HepG2 (cell line): ENCODE results near the gene KMT2B. TPM values are rescaled to one million over a fixed set of nuclear protein-coding genes. Genes with fewer than 3 reads are reported as not detected.
A peak's percentile ranks its signal among the peaks of the same experiment; 100 is the strongest.

ENCODE experiments used
- FOXO1 ChIP-seq: sonication (generic); formaldehyde crosslinking; IDR thresholded peaks from 2 replicates; pipeline ENCODE4 v1.4.0; 2020; ENCODE audit warnings: missing genetic modification reagents
- HNF4G ChIP-seq, 2 experiments: sonication (generic) in 1 of 2; formaldehyde crosslinking in 1 of 2; IDR thresholded peaks; 2 replicates each; pipeline versions ENCODE4 v1.4.0 to v1.6.1; 2011 to 2020; ENCODE audit warnings: borderline replicate concordance in 2 of 2, low read depth in 2 of 2, mild to moderate bottlenecking in 2 of 2, low read length in 1 of 2, missing genetic modification reagents in 1 of 2, moderate library complexity in 1 of 2
- MED1 ChIP-seq: sonication (generic); formaldehyde crosslinking; IDR thresholded peaks from 2 replicates; pipeline ENCODE4 v1.4.0; 2020; ENCODE audit warnings: missing genetic modification reagents
- MIER2 ChIP-seq: IDR thresholded peaks from 2 replicates; pipeline ENCODE4 v1.6.1; 2016; ENCODE audit warnings: missing biosample characterization, missing genetic modification reagents
- NFE2L2 ChIP-seq: fragments of 150-350 bp; IDR thresholded peaks from 2 replicates; pipeline ENCODE4 v1.6.1; 2014; ENCODE audit warnings: low read length
- REPIN1 ChIP-seq: sonication (generic); formaldehyde crosslinking; IDR thresholded peaks from 2 replicates; pipeline ENCODE4 v1.8.0; 2022; ENCODE audit warnings: missing genetic modification reagents, low read depth, mild to moderate bottlenecking, borderline replicate concordance
- SALL1 ChIP-seq: sonication (generic); formaldehyde crosslinking; IDR thresholded peaks from 2 replicates; pipeline ENCODE4 v1.8.0; 2022; ENCODE audit warnings: mild to moderate bottlenecking, missing genetic modification reagents
- SMYD3 ChIP-seq: sonication (generic); formaldehyde crosslinking; IDR thresholded peaks from 2 replicates; pipeline ENCODE4 v1.8.1; 2023; ENCODE audit warnings: mild to moderate bottlenecking, missing genetic modification reagents
- SOX6 ChIP-seq, 2 experiments: fragments of 450-650 bp in 1 of 2; sonication (generic) in 1 of 2; formaldehyde crosslinking in 1 of 2; IDR thresholded peaks; 2 replicates each; pipeline versions ENCODE4 v1.4.0 to v1.6.1; 2017 to 2020; ENCODE audit warnings: antibody characterized with exemption in 1 of 2, mild to moderate bottlenecking in 1 of 2, missing genetic modification reagents in 1 of 2
- TEAD3 ChIP-seq: optimal IDR thresholded peaks from 2 replicates; pipeline ENCODE3; 2016; ENCODE audit warnings: borderline replicate concordance
- ZNF713 ChIP-seq: sonication (generic); formaldehyde crosslinking; IDR thresholded peaks from 2 replicates; pipeline ENCODE4 v1.4.0; 2020; ENCODE audit warnings: mild to moderate bottlenecking, missing genetic modification reagents
- ZNF792 ChIP-seq: IDR thresholded peaks from 2 replicates; pipeline ENCODE4 v1.6.1; 2016
- ZNF878 ChIP-seq: sonication (generic); formaldehyde crosslinking; IDR thresholded peaks from 2 replicates; pipeline ENCODE4 v1.8.1; 2023; ENCODE audit warnings: mild to moderate bottlenecking, missing genetic modification reagents, moderate library complexity
- ZSCAN12 ChIP-seq: sonication (generic); formaldehyde crosslinking; IDR thresholded peaks from 2 replicates; pipeline ENCODE4 v1.9.0; 2021; ENCODE audit warnings: mild to moderate bottlenecking, missing genetic modification reagents
- polyA plus RNA-seq, 8 experiments: library from polyadenylated mRNA; depleted of rRNA in 3 of 8; stranded (reverse) in 7 of 8; unstranded in 1 of 8; fragments of >200 nt; fragmentation: Illumina TruSeq in 4 of 8; extraction: Trizol in 4 of 8; gene quantifications; 2 replicates each; pipeline versions ENCODE4 v1.2.1 to v1.2.3, GENCODE V29; 2011 to 2016; ENCODE audit warnings: low read depth in 4 of 8, missing spikeins in 1 of 8, mixed read lengths in 1 of 8; ENCODE audit not compliant: insufficient read depth in 1 of 8
- total RNA-seq, 5 experiments: library from RNA; depleted of rRNA; stranded (reverse); fragments of >200 nt; fragmentation: Illumina TruSeq; extraction: Trizol; gene quantifications; 2 replicates each; pipeline ENCODE4 v1.2.3, GENCODE V29; 2016; ENCODE audit warnings: low read depth in 1 of 5
- TF ChIP-seq, protein P1 (sequence below): sonication (generic); formaldehyde crosslinking; IDR thresholded peaks from 2 replicates; pipeline ENCODE4 v1.4.0; 2020; ENCODE audit warnings: missing genetic modification reagents, borderline replicate concordance
- TF ChIP-seq, protein P2 (sequence below): IDR thresholded peaks from 2 replicates; pipeline ENCODE4 v1.6.1; 2012; ENCODE audit warnings: inconsistent platforms
- TF ChIP-seq, protein P3 (sequence below): IDR thresholded peaks from 2 replicates; pipeline ENCODE4 v1.6.1; 2012; ENCODE audit warnings: low read depth, low read length, improper control_type of control experiment
- TF ChIP-seq, protein P4 (sequence below): sonication (generic); formaldehyde crosslinking; IDR thresholded peaks from 2 replicates; pipeline ENCODE4 v1.5.1; 2020; ENCODE audit warnings: mild to moderate bottlenecking, missing genetic modification reagents, borderline replicate concordance

Gene KMT2B
- total and polyA plus RNA-seq, 2 of the 13 experiments (the other 11 are each of a cell fraction or from before 2014, with no cell fraction given), result 6.2 to 16.9 TPM

- TF ChIP-seq, protein P1, sequence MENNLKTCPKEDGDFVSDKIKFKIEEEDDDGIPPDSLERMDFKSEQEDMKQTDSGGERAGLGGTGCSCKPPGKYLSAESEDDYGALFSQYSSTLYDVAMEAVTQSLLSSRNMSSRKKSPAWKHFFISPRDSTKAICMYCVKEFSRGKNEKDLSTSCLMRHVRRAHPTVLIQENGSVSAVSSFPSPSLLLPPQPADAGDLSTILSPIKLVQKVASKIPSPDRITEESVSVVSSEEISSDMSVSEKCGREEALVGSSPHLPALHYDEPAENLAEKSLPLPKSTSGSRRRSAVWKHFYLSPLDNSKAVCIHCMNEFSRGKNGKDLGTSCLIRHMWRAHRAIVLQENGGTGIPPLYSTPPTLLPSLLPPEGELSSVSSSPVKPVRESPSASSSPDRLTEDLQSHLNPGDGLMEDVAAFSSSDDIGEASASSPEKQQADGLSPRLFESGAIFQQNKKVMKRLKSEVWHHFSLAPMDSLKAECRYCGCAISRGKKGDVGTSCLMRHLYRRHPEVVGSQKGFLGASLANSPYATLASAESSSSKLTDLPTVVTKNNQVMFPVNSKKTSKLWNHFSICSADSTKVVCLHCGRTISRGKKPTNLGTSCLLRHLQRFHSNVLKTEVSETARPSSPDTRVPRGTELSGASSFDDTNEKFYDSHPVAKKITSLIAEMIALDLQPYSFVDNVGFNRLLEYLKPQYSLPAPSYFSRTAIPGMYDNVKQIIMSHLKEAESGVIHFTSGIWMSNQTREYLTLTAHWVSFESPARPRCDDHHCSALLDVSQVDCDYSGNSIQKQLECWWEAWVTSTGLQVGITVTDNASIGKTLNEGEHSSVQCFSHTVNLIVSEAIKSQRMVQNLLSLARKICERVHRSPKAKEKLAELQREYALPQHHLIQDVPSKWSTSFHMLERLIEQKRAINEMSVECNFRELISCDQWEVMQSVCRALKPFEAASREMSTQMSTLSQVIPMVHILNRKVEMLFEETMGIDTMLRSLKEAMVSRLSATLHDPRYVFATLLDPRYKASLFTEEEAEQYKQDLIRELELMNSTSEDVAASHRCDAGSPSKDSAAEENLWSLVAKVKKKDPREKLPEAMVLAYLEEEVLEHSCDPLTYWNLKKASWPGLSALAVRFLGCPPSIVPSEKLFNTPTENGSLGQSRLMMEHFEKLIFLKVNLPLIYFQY, result no peak
- TF ChIP-seq SMYD3 (CRISPR knock-in tag) (no peak), NFE2L2 (no peak), MED1 (0 out of 2 replicates have a peak, but pooled peaks have one; percentile 29), SALL1 (CRISPR knock-in tag) (peak; percentile 52; the same call in 1 of the 2 replicates), HNF4G (IDR thresholded peaks at IDR 0.05; ENCODE audit: borderline replicate concordance, low read depth, low read length) (peak; percentile 29; the same call in 1 of the 2 replicates), HNF4G (CRISPR knock-in tag; IDR thresholded peaks at IDR 0.05; ENCODE audit: borderline replicate concordance, low read depth) (no peak), MIER2 (CRISPR knock-in tag) (no peak), SOX6 (IDR thresholded peaks at IDR 0.05) (no peak), SOX6 (CRISPR knock-in tag; IDR thresholded peaks at IDR 0.05) (peak; percentile 46), REPIN1 (CRISPR knock-in tag) (no peak), ZNF713 (CRISPR knock-in tag) (no peak), ZNF878 (CRISPR knock-in tag) (no peak), FOXO1 (CRISPR knock-in tag) (0 out of 2 replicates have a peak, but pooled peaks have one; percentile 18), TEAD3 (CRISPR knock-in tag) (peak; percentile 7), ZSCAN12 (no peak), ZNF792 (CRISPR knock-in tag) (no peak)
- TF ChIP-seq, protein P2, sequence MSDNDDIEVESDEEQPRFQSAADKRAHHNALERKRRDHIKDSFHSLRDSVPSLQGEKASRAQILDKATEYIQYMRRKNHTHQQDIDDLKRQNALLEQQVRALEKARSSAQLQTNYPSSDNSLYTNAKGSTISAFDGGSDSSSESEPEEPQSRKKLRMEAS, result peak; percentile 67; the same call in 1 of the 2 replicates
- TF ChIP-seq, protein P3, sequence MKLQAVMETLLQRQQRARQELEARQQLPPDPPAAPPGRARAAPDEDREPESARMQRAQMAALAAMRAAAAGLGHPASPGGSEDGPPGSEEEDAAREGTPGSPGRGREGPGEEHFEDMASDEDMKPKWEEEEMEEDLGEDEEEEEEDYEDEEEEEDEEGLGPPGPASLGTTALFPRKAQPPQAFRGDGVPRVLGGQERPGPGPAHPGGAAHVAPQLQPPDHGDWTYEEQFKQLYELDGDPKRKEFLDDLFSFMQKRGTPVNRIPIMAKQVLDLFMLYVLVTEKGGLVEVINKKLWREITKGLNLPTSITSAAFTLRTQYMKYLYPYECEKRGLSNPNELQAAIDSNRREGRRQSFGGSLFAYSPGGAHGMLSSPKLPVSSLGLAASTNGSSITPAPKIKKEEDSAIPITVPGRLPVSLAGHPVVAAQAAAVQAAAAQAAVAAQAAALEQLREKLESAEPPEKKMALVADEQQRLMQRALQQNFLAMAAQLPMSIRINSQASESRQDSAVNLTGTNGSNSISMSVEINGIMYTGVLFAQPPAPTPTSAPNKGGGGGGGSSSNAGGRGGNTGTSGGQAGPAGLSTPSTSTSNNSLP, result no peak
- TF ChIP-seq, protein P4, sequence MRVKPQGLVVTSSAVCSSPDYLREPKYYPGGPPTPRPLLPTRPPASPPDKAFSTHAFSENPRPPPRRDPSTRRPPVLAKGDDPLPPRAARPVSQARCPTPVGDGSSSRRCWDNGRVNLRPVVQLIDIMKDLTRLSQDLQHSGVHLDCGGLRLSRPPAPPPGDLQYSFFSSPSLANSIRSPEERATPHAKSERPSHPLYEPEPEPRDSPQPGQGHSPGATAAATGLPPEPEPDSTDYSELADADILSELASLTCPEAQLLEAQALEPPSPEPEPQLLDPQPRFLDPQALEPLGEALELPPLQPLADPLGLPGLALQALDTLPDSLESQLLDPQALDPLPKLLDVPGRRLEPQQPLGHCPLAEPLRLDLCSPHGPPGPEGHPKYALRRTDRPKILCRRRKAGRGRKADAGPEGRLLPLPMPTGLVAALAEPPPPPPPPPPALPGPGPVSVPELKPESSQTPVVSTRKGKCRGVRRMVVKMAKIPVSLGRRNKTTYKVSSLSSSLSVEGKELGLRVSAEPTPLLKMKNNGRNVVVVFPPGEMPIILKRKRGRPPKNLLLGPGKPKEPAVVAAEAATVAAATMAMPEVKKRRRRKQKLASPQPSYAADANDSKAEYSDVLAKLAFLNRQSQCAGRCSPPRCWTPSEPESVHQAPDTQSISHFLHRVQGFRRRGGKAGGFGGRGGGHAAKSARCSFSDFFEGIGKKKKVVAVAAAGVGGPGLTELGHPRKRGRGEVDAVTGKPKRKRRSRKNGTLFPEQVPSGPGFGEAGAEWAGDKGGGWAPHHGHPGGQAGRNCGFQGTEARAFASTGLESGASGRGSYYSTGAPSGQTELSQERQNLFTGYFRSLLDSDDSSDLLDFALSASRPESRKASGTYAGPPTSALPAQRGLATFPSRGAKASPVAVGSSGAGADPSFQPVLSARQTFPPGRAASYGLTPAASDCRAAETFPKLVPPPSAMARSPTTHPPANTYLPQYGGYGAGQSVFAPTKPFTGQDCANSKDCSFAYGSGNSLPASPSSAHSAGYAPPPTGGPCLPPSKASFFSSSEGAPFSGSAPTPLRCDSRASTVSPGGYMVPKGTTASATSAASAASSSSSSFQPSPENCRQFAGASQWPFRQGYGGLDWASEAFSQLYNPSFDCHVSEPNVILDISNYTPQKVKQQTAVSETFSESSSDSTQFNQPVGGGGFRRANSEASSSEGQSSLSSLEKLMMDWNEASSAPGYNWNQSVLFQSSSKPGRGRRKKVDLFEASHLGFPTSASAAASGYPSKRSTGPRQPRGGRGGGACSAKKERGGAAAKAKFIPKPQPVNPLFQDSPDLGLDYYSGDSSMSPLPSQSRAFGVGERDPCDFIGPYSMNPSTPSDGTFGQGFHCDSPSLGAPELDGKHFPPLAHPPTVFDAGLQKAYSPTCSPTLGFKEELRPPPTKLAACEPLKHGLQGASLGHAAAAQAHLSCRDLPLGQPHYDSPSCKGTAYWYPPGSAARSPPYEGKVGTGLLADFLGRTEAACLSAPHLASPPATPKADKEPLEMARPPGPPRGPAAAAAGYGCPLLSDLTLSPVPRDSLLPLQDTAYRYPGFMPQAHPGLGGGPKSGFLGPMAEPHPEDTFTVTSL (CRISPR knock-in tag), result no peak
Observed at GRCh38 chr19:35719402-35720162, 1.8 kb downstream of the KMT2B start (continued).
